Measurements from ENCODE around the gene CEACAM6.

Gene CEACAM6

DNA sequence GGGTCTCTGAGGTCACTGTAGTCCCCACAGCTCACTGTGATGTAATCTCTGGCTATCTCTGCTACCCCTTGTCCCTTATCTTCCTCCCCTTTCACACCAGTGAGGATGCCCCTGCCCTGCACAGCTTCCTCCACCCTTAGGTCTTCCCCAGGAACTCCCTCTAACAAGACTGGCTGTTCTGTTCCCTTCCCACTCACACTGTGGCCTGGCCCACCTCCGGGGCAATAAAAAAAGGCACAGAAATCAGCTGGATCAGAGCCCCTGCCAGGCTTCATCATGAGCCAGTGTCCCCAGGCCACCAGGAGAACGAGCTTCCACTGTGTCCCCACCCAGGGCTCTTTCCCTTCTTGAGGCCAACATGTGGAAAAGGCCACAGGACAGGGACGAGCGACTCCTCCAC, 45.7 kb downstream of the CEACAM6 start:
- DNase-seq: no peak

DNA sequence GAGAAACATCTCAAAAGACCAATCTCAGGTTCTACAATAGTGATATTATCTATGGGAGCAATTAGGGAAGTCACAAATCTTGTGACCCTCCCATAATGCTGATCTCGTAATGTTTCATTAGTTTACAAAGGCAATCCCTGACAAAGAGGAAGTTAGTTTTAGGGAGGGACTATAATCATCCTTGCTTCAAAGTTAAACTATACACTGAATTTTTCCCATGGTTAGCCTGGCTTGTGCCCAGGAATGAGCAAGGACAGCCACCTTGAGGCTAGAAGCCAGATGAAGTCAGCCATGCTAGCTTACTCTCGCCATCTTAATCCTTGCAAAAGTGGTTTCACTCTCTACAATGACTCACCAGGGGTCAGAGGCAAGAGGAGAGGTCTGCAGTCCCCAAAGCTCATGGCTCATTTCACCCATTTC, 46.5 kb downstream of the CEACAM6 start:
- no peak for DNase-seq

DNA sequence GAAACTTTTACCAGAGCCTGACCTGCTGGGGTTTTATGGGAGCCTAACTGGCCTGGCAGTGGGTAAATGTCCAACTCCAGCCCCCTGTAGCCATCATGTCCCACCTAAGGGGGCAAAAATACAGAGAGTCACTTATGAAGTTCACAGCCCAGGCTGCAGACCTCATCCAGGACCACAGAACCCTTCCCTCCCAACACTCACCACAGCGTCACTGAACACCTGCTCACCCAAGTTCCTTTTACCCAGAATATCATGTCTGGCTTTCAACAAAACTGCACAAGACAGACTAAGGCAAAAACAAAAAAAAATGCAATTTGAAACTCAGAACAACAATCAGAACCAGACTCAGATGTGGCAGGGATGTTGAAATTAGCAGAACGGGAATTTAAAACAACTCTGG, 47.4 kb downstream of the CEACAM6 start:
- no peak for DNase-seq

DNA sequence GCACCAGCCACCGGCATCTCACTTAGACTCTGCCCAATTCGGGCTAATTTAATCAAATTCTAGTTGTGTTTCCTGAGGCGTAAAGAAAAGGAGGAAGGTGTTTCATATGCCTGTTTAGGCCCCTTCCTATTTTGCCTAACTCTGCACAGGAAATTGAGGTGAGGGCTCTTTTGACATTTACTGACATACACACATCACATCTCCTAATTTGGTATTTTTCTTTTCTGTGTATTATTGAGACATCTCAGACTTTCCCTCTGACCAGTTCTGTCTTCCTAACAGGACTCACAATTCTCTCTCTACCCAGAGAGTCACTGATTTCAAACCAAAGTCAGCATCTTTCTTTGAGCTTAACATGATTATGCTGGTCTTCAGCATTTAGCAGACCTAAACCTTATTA, 49.0 kb downstream of the CEACAM6 start:
- DNase-seq: no peak

DNA sequence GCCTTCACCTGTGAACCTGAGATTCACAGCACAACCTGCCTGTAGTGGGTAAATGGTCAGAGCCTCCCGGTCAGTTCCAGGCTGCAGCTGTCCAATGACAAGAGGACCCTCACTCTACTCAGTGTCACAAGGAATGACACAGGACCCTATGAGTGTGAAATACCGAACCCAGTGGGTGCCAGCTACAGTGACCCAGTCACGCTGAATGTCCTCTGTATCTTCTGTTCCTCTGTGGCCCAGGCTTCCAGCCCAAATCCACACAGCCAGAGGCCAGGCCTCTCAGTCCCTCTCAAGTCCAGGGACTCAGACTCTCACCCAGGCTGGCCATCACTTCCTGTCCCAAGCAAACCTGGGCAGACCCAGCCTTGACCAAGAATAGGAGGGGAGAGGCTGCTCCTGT, 51.8 kb downstream of the CEACAM6 start:
- DNase-seq: no peak

DNA sequence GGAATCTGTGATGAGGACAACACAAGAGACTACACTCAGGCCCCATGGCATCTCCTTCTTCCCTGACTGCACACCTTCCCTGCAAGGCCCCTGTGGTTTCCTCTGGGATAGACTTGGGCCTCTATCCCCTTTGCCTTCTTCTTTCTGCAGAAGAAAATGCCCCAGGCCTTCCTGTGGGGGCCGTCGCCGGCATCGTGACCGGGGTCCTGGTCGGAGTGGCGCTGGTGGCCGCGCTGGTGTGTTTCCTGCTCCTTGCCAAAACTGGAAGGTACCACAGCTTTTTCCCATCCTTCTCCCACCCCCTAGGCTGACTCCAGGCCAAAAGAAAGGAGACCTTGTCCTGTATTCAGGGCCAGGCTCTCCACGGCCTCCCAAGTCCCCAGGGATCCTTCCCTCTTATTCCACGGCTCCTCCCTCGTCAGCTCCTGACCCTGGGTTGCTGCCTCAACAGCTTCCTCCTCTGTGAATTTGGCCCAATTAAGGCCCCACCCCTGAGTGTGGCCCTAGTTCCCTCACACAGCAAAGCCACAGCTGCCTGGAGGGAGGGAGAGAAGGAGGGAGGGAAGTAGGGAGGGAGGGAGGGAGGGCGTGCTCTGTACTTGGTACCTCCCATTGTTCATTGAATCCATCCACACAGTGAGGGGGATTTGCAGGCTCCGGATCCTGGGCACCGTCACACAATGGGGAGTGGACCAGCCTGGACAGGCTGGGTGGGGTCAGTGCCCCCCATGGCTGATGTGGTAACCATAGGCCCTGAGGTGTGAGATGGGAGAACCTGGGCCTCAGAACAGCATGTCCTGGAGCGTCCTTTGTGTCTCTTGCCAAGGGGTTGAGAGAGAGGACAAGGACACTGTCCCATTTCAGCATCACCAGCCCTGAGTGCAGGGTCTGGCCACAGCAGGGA, 53.6 kb downstream of the CEACAM6 start:
- DNase-seq: no peak

DNA sequence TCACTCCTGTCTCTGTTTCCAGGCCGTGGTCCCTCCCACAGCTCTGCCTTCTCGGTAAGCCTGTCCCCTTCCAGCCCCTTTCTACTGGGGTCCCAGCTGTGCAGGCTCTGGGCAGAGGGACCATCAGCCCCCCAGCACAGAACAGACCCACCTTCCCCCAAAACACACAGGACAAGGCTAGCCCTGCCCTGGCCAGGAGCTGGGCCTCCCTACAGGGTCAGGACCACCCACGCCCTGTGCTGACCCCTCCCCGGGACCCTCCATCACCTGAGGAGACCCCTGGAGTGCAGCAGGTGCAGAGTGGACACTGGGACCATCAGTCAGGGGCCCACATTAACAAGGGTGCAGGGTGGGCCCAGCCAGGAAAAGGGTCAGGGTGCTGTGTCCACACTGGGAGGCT, 55.0 kb downstream of the CEACAM6 start:
- DNase-seq: no peak

DNA sequence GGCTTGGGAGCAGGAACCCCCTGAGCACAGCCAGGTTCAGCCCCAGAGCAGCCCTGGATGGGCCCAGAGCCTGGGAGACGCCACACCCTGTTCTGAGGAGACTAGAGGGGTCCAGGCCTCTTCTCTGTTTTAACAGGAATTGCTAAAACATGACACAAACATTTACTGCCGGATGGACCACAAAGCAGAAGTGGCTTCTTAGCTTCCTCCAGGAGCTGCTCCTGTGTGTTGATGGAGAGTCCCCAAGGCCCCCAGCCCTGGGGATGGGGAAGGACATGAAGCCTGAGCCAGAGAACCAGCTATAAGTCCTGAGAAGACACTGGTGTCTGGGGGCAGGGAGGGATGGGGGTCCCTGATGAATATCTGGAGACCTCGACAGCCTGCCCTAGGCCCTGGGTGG, 55.7 kb downstream of the CEACAM6 start:
- no peak for DNase-seq

DNA sequence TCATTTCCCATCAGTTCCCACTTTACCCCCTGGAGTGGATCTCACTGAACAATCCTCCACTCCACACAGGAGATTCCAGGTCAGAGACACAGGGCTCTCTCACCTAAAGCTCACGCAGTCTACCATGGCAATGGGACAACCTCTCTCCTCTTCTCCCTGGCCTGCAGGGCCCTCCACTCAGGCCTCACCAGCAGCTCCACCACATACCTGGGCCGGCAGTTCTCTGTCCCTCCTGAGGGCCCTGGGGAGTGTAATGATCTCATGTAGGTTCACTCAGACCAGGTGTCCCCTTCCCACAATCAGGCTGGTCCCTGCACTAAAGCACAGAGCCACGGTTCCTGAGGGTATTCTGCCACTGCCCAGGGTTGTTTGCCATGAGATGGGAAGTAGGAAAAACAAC, 56.7 kb downstream of the CEACAM6 start:
- no peak for DNase-seq

DNA sequence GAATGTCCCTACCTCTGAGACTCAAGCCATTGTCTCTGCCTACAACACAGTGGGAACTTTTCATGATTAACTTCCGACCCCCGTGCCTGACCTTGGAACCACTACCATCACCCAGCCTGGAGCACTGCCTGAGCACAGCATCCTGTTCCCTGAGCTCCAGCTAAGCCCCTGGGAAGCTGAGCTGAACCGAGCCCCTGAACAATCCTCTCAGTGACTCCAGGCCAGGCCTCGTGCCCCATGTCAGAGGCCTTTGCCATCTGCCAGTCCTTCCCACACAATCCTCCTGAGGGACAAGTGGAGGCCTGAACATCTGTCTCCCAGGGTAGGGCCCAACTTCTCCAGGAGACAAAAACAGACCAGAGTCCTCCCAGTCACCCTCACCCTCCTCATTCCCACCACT, 58.6 kb downstream of the CEACAM6 start:
- DNase-seq: no peak

DNA sequence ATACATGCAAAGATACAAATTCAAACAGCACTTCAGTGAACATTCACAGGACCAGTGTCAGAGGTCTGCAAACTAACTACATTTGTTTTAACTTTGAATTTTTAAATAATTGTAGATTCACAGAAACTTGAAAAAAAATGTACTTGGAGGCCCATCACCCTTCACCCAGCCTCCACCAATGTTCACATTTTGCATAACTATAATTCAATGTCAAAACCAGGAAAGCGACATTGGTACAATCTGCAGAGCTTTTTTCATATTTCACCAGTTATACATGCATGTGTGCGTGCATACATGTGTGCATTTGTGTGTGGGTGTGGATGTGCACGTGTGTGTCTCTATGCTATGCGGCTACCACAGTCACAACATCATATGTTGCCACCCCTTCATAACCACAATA, 60.0 kb downstream of the CEACAM6 start:
- DNase-seq: no peak

DNA sequence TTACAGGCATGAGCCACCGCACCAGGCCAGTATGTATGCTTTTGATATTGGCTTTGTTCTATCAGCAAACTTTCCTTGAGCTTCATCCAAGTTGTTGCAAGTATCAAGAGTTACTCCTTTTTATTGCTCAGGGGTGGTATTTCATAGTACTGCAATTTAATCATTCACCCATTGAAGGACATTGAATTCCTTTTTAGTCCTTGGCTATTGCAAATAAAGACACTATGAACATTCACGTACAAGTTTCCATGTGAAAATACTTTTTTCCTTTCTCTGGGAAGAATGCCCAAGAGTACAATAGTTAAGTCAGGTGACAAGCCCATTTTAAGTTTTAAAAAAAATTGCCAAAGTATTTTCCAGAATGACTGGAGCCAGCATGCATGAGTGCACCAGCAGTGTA, 61.4 kb downstream of the CEACAM6 start:
- no peak for DNase-seq

DNA sequence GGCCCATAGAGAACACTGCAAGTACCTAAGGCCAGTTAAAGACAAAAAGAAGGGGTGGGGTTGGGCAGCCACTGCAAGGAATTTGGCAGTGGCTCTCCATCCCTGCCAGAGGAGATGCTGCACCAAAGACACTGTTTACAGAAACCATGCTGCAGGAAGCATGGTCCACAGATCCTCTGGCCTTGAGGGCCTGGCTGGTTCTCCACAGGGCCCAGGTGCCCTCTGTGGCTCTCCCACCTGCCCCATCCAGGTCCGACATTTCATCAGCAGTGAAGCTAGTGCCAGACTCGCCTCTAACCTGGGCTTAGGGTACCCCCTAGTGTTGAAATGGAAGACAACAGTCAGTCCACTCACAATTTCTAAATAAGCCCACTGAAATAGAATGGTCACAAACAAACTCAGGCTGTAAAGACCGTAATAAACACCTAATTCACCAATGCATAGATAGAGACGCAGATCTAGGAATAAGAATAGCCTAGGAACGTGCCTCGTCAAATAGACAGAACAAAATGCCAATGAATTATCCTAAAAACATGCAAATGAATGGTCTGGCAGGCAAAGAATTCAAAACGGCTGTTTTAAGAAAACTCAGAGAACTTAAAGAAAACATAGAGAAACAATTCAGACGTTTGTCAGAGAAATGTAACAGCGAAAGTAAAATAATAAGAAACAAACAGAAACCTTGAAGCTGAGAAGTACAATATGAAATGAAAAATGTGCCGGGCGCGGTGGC, 65.8 kb downstream of the CEACAM6 start:
- peak; percentile 53 for DNase-seq
